ENCODE data around the gene MCF2L.
A peak's percentile ranks its signal among the peaks of the same experiment; 100 is the strongest.

Gene MCF2L

DNA sequence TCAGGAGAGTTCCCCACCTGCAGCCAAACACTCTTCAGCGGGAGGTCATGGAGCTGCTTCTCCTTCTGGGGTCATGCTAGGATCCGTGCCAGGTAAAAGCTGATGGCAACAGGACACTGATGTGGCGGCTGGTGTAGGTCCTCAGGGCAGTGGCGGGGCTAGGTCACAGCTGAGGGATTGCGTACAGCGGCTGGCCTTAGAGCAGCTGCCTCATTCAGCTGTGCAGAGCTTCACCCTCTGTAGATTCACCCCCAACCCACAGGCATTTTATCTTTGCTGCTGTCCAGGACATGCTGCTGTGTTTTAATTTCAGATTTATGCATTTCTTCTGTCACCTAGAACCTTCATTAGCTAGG, 2.3 kb downstream of the MCF2L start:
- H3K27me3 ChIP-seq (ENCODE audit: control insufficient read depth in 5 of 5, insufficient read depth in 4 of 5, low read length in 5 of 5): peaks cover 24 to 49% (median 40%) of the 10 kb centered on the region in 5 donors
- no peak overlapping the region for H3K4me3 ChIP-seq (ENCODE audit: low read depth in 1 of 5, low read length in 5 of 5)
- no peak overlapping the region for H3K27ac ChIP-seq (ENCODE audit: low read depth, low read length)
- H3K9ac ChIP-seq (ENCODE audit: low read length in 5 of 5): no peak overlapping the region
- peaks cover 0 to 21% (median 18%) of the 10 kb centered on the region in 5 donors for H3K4me1 ChIP-seq (ENCODE audit: control insufficient read depth in 5 of 5, insufficient read depth in 5 of 5, low read length in 5 of 5)
- H3K36me3 ChIP-seq (ENCODE audit: control insufficient read depth in 5 of 5, insufficient read depth in 5 of 5, low read length in 5 of 5): no peaks in the 10 kb centered on the region
- peaks cover 0 to 9% (median 0%) of the 10 kb centered on the region in 5 donors for H3K9me3 ChIP-seq (ENCODE audit: control insufficient read depth in 5 of 5, low read length in 5 of 5)

GRCh38 chr13:112972258-112972657, 3.2 kb downstream of the MCF2L start:
- no peak overlapping the region for H3K27ac ChIP-seq (ENCODE audit: low read depth, low read length)
- H3K27me3 ChIP-seq (ENCODE audit: control insufficient read depth in 5 of 5, insufficient read depth in 4 of 5, low read length in 5 of 5): peaks cover 19 to 44% (median 42%) of the 10 kb centered on the region in 5 donors
- no peaks in the 10 kb centered on the region for H3K36me3 ChIP-seq (ENCODE audit: control insufficient read depth in 5 of 5, insufficient read depth in 5 of 5, low read length in 5 of 5)
- H3K9ac ChIP-seq (ENCODE audit: low read length in 5 of 5): no peak overlapping the region
- peaks cover 0 to 28% (median 18%) of the 10 kb centered on the region in 5 donors for H3K4me1 ChIP-seq (ENCODE audit: control insufficient read depth in 5 of 5, insufficient read depth in 5 of 5, low read length in 5 of 5)
- H3K9me3 ChIP-seq (ENCODE audit: control insufficient read depth in 5 of 5, low read length in 5 of 5): peaks cover 0 to 9% (median 0%) of the 10 kb centered on the region in 5 donors
- H3K4me3 ChIP-seq (ENCODE audit: low read depth in 1 of 5, low read length in 5 of 5): no peak overlapping the region

DNA sequence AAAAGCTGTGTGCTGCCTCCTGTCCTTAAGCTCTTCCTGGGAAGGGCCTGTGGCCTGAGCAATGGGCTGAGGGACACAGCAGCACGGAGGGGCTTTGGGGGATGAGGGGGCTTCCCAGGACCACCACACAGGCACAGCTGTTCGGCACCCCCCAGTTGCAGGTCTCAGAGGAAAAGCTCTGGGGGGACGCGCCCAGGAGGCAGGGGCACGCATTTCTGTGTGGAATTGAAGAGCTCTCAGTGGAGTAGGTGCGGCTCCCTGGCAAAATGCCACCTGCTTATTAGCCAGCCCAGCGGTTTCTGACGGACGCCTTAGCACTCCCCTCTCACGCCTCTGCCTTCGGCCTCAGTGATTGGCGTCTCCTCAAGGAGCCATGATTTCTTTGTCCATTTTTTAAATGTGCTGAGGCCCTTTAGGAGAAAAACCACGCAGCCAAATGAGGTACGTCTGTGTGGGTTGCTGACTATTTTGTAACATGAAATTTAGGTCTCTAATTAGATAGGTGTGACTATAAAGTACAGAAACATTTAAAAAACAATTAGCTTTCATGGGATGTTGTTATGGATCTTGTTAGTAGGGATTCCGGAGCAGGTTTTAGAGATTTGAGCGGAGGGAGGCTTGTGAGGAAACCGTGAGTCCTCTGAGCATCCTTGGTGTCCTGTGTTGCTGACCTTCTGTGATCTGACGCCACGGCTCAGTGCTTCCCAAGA, 4.0 kb downstream of the MCF2L start:
- H3K4me3 ChIP-seq (ENCODE audit: low read depth in 1 of 5, low read length in 5 of 5): no peak overlapping the region

DNA sequence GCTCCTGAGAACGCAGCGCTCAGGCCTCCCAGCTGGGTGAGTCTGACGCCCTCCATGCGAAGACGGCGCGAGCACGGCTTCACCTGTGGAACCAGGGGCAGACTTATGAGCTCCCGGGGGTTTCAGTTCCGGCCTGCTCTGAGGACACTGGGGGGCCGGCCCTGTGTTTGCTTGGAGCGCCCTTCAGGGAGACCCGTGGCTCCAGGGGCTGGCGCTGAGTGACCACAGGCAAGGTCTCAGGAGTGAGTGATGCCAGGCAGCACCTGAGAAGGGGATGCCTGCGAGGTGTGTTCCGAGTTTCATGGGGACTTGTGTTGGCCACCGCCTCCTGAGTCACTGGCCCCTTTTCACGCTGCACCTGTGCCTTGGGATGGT, 4.5 kb downstream of the MCF2L start:
- H3K27ac ChIP-seq (ENCODE audit: low read depth, low read length): no peak overlapping the region
- H3K4me1 ChIP-seq (ENCODE audit: control insufficient read depth in 5 of 5, insufficient read depth in 5 of 5, low read length in 5 of 5): peaks cover 1 to 29% (median 12%) of the 10 kb centered on the region in 5 donors
- H3K9ac ChIP-seq (ENCODE audit: low read length in 5 of 5): no peak overlapping the region
- peaks cover 0 to 9% (median 0%) of the 10 kb centered on the region in 5 donors for H3K9me3 ChIP-seq (ENCODE audit: control insufficient read depth in 5 of 5, low read length in 5 of 5)
- H3K27me3 ChIP-seq (ENCODE audit: control insufficient read depth in 5 of 5, insufficient read depth in 4 of 5, low read length in 5 of 5): peaks cover 12 to 37% (median 33%) of the 10 kb centered on the region in 5 donors
- no peaks in the 10 kb centered on the region for H3K36me3 ChIP-seq (ENCODE audit: control insufficient read depth in 5 of 5, insufficient read depth in 5 of 5, low read length in 5 of 5)
- no peak overlapping the region for H3K4me3 ChIP-seq (ENCODE audit: low read depth in 1 of 5, low read length in 5 of 5)

More for the DNA sequence above, 4.0 kb downstream of the MCF2L start:
- H3K27me3 ChIP-seq (ENCODE audit: control insufficient read depth in 5 of 5, insufficient read depth in 4 of 5, low read length in 5 of 5): peaks cover 16 to 40% (median 36%) of the 10 kb centered on the region in 5 donors
- no peaks in the 10 kb centered on the region for H3K36me3 ChIP-seq (ENCODE audit: control insufficient read depth in 5 of 5, insufficient read depth in 5 of 5, low read length in 5 of 5)
- H3K9me3 ChIP-seq (ENCODE audit: control insufficient read depth in 5 of 5, low read length in 5 of 5): peaks cover 0 to 9% (median 0%) of the 10 kb centered on the region in 5 donors
- no peak overlapping the region for H3K9ac ChIP-seq (ENCODE audit: low read length in 5 of 5)
- H3K27ac ChIP-seq (ENCODE audit: low read depth, low read length): no peak overlapping the region
- peaks cover 0 to 29% (median 16%) of the 10 kb centered on the region in 5 donors for H3K4me1 ChIP-seq (ENCODE audit: control insufficient read depth in 5 of 5, insufficient read depth in 5 of 5, low read length in 5 of 5)

DNA sequence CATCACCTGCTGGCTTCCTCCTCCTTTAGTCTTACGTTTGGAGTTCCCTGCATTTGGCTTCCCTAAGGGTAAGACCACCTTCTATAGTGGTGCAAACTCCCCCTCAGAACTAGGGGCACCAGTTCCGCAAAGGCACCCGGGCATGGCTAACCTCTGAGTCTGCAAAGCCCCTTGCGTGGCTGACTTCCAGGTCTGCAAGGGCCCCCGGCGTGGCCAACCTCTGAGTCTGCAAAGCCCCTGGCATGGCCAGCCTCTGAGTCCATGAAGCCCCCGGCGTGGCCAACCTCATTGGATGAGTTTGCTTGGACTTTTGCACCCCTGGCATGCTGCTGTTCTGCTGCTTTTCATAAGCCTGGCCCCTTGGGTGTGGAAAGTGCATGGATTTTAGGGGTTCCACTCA, 5.1 kb downstream of the MCF2L start:
- peaks cover 12 to 32% (median 31%) of the 10 kb centered on the region in 5 donors for H3K27me3 ChIP-seq (ENCODE audit: control insufficient read depth in 5 of 5, insufficient read depth in 4 of 5, low read length in 5 of 5)
- H3K9me3 ChIP-seq (ENCODE audit: control insufficient read depth in 5 of 5, low read length in 5 of 5): peaks cover 0 to 9% (median 0%) of the 10 kb centered on the region in 5 donors
- H3K9ac ChIP-seq (ENCODE audit: low read length in 5 of 5): no peak overlapping the region
- no peaks in the 10 kb centered on the region for H3K36me3 ChIP-seq (ENCODE audit: control insufficient read depth in 5 of 5, insufficient read depth in 5 of 5, low read length in 5 of 5)
- H3K4me1 ChIP-seq (ENCODE audit: control insufficient read depth in 5 of 5, insufficient read depth in 5 of 5, low read length in 5 of 5): peaks cover 2 to 29% (median 9%) of the 10 kb centered on the region in 5 donors
- H3K27ac ChIP-seq (ENCODE audit: low read depth, low read length): no peak overlapping the region
- H3K4me3 ChIP-seq (ENCODE audit: low read depth in 1 of 5, low read length in 5 of 5): no peak overlapping the region

- Histone ChIP-seq H3K36me3 (ENCODE audit: control insufficient read depth in 5 of 5, insufficient read depth in 5 of 5, low read length in 5 of 5) (no peaks in the 10 kb centered on the region), H3K4me3 (ENCODE audit: low read depth in 1 of 5, low read length in 5 of 5) (no peak overlapping the region), H3K27ac (ENCODE audit: low read depth, low read length) (no peak overlapping the region), H3K9me3 (ENCODE audit: control insufficient read depth in 5 of 5, low read length in 5 of 5) (peaks cover 0 to 9% (median 0%) of the 10 kb centered on the region in 5 donors), H3K9ac (ENCODE audit: low read length in 5 of 5) (no peak overlapping the region), H3K27me3 (ENCODE audit: control insufficient read depth in 5 of 5, insufficient read depth in 4 of 5, low read length in 5 of 5) (peaks cover 12 to 28% (median 26%) of the 10 kb centered on the region in 5 donors), H3K4me1 (ENCODE audit: control insufficient read depth in 5 of 5, insufficient read depth in 5 of 5, low read length in 5 of 5) (peaks cover 0 to 24% (median 3%) of the 10 kb centered on the region in 5 donors)
Observed at GRCh38 chr13:112974671-112975070, 5.7 kb downstream of the MCF2L start.

- Histone ChIP-seq H3K36me3 (ENCODE audit: control insufficient read depth in 5 of 5, insufficient read depth in 5 of 5, low read length in 5 of 5) (no peaks in the 10 kb centered on the region), H3K9ac (ENCODE audit: low read length in 5 of 5) (no peak overlapping the region), H3K4me1 (ENCODE audit: control insufficient read depth in 5 of 5, insufficient read depth in 5 of 5, low read length in 5 of 5) (peaks cover 0 to 22% (median 2%) of the 10 kb centered on the region in 5 donors), H3K27ac (ENCODE audit: low read depth, low read length) (no peak overlapping the region), H3K4me3 (ENCODE audit: low read depth in 1 of 5, low read length in 5 of 5) (no peak overlapping the region), H3K27me3 (ENCODE audit: control insufficient read depth in 5 of 5, insufficient read depth in 4 of 5, low read length in 5 of 5) (peaks cover 13 to 27% (median 22%) of the 10 kb centered on the region in 5 donors), H3K9me3 (ENCODE audit: control insufficient read depth in 5 of 5, low read length in 5 of 5) (peaks cover 0 to 9% (median 0%) of the 10 kb centered on the region in 5 donors)
Observed at GRCh38 chr13:112975401-112975939, 6.5 kb downstream of the MCF2L start.

DNA sequence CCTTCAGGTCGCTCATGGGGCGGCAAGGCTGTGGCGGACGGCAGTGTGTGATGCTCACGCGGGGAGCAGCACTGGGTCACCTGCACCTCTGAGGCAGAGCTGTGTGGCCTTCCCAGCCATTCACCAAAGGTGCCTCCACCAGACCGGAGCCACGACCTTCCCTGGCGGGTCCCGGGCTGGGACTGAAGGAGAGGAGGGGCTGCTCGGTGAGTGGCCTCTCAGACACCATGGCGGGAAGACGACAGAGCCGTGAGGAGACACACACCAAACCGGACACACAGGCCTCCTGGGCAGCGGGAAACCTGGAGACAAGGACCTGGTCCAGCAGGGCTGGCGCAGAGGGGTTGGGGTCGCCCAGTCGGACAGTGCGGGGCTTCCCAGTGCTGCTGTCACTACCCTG, 7.5 kb downstream of the MCF2L start:
- peaks cover 0 to 5% (median 0%) of the 10 kb centered on the region in 5 donors for H3K9me3 ChIP-seq (ENCODE audit: control insufficient read depth in 5 of 5, low read length in 5 of 5)
- no peak overlapping the region for H3K9ac ChIP-seq (ENCODE audit: low read length in 5 of 5)
- peaks cover 0 to 29% (median 2%) of the 10 kb centered on the region in 5 donors for H3K4me1 ChIP-seq (ENCODE audit: control insufficient read depth in 5 of 5, insufficient read depth in 5 of 5, low read length in 5 of 5)
- H3K27me3 ChIP-seq (ENCODE audit: control insufficient read depth in 5 of 5, insufficient read depth in 4 of 5, low read length in 5 of 5): peaks cover 7 to 23% (median 20%) of the 10 kb centered on the region in 5 donors
- no peak overlapping the region for H3K4me3 ChIP-seq (ENCODE audit: low read depth in 1 of 5, low read length in 5 of 5)
- H3K27ac ChIP-seq (ENCODE audit: low read depth, low read length): no peak overlapping the region
- H3K36me3 ChIP-seq (ENCODE audit: control insufficient read depth in 5 of 5, insufficient read depth in 5 of 5, low read length in 5 of 5): peaks cover 0 to 4% (median 0%) of the 10 kb centered on the region in 5 donors

GRCh38 chr13:112977091-112977490, 8.1 kb downstream of the MCF2L start:
- Histone ChIP-seq H3K9ac (ENCODE audit: low read length in 5 of 5) (no peak overlapping the region), H3K9me3 (ENCODE audit: control insufficient read depth in 5 of 5, low read length in 5 of 5) (peaks cover 0 to 4% (median 0%) of the 10 kb centered on the region in 5 donors), H3K4me3 (ENCODE audit: low read depth in 1 of 5, low read length in 5 of 5) (no peak overlapping the region), H3K27ac (ENCODE audit: low read depth, low read length) (peak overlapping the region; percentile 7), H3K27me3 (ENCODE audit: control insufficient read depth in 5 of 5, insufficient read depth in 4 of 5, low read length in 5 of 5) (peaks cover 4 to 23% (median 20%) of the 10 kb centered on the region in 5 donors), H3K4me1 (ENCODE audit: control insufficient read depth in 5 of 5, insufficient read depth in 5 of 5, low read length in 5 of 5) (peaks cover 0 to 32% (median 2%) of the 10 kb centered on the region in 5 donors), H3K36me3 (ENCODE audit: control insufficient read depth in 5 of 5, insufficient read depth in 5 of 5, low read length in 5 of 5) (peaks cover 0 to 4% (median 0%) of the 10 kb centered on the region in 5 donors)

DNA sequence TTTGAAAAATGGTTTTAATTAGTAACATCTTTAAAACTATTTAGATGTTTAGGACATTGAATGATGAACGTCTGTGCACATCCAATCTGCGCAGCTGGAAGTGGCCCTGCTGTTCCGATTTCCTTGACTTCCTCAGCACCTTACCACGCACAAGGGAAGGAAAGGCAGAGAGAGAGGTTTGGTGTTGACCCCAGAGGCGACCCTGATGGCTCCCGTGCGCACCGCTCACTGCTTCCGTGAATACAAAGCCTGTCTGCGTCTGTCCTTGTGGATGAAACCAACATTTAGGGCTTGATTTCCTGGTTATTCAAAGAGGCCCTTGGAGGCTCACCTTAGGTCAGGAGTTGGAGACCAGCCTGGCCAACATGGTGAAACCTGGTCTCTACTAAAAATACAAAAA, 8.5 kb downstream of the MCF2L start:
- peak overlapping the region; percentile 59 for H3K27ac ChIP-seq (ENCODE audit: low read depth, low read length)
- peaks cover 0 to 36% (median 2%) of the 10 kb centered on the region in 5 donors for H3K4me1 ChIP-seq (ENCODE audit: control insufficient read depth in 5 of 5, insufficient read depth in 5 of 5, low read length in 5 of 5)
- H3K9ac ChIP-seq (ENCODE audit: low read length in 5 of 5): no peak overlapping the region
- no peak overlapping the region for H3K4me3 ChIP-seq (ENCODE audit: low read depth in 1 of 5, low read length in 5 of 5)
- H3K27me3 ChIP-seq (ENCODE audit: control insufficient read depth in 5 of 5, insufficient read depth in 4 of 5, low read length in 5 of 5): peaks cover 4 to 22% (median 18%) of the 10 kb centered on the region in 5 donors
- H3K9me3 ChIP-seq (ENCODE audit: control insufficient read depth in 5 of 5, low read length in 5 of 5): no peaks in the 10 kb centered on the region
- peaks cover 0 to 4% (median 0%) of the 10 kb centered on the region in 5 donors for H3K36me3 ChIP-seq (ENCODE audit: control insufficient read depth in 5 of 5, insufficient read depth in 5 of 5, low read length in 5 of 5)

All from subcutaneous abdominal adipose tissue (tissue), 5 donors.